ENCODE results near the gene F5. TPM values are rescaled to one million over a fixed set of nuclear protein-coding genes. Genes with fewer than 3 reads are reported as not detected.

Gene F5
- total and polyA plus RNA-seq, 2 of the 13 experiments (the other 11 are each of a cell fraction or from before 2014, with no cell fraction given) = 38.3 to 64.0 TPM

- peak; percentile 94 for TF ChIP-seq UBTF (CRISPR knock-in tag; IDR thresholded peaks at IDR 0.05)
- TF ChIP-seq ZNF362 (CRISPR knock-in tag; IDR thresholded peaks at IDR 0.05; ENCODE audit: borderline replicate concordance) = no peak
- TF ChIP-seq REPIN1 (CRISPR knock-in tag; IDR thresholded peaks at IDR 0.05; ENCODE audit: borderline replicate concordance, low read depth) = peak; percentile 50
- peak; percentile 47; the same call in 1 of the 2 replicates for TF ChIP-seq ZSCAN5A (CRISPR knock-in tag; IDR thresholded peaks at IDR 0.05; ENCODE audit: borderline replicate concordance)
- TF ChIP-seq TFDP2 (CRISPR knock-in tag; IDR thresholded peaks at IDR 0.05) = no peak
- 0 out of 2 replicates have a peak, but pooled peaks have one; percentile 64 for TF ChIP-seq MYNN (CRISPR knock-in tag; IDR thresholded peaks at IDR 0.05; ENCODE audit: low read depth)
- peak; percentile 36; the same call in 1 of the 2 replicates for TF ChIP-seq JUNB (CRISPR knock-in tag; IDR thresholded peaks at IDR 0.05; ENCODE audit: borderline replicate concordance)
- no peak for TF ChIP-seq ZFAT (CRISPR knock-in tag; conservative IDR thresholded peaks at IDR 0.05)
- peak; percentile 86; the same call in 1 of the 2 replicates for TF ChIP-seq ZNF30 (CRISPR knock-in tag; IDR thresholded peaks at IDR 0.05)
- TF ChIP-seq AGO1 (IDR thresholded peaks at IDR 0.05; ENCODE audit: low read depth, low read length, poor library complexity, severe bottlenecking) = no peak
- TF ChIP-seq NONO (IDR thresholded peaks at IDR 0.05) = no peak
- TF ChIP-seq NONO (CRISPR knock-in tag; conservative IDR thresholded peaks at IDR 0.05) = peak; percentile 87
- TF ChIP-seq HIVEP1 (CRISPR knock-in tag; IDR thresholded peaks at IDR 0.05) = peak; percentile 65
- no peak for TF ChIP-seq MZF1 (CRISPR knock-in tag; IDR thresholded peaks at IDR 0.05; ENCODE audit: borderline replicate concordance)
- no peak for TF ChIP-seq PRPF4 (IDR thresholded peaks at IDR 0.05; ENCODE audit: low read depth, low read length, poor library complexity, severe bottlenecking)
- TF ChIP-seq ZNF503 (CRISPR knock-in tag; IDR thresholded peaks at IDR 0.05) = 0 out of 2 replicates have a peak, but pooled peaks have one; percentile 55
- peak; percentile 99 for TF ChIP-seq ZNF292 (CRISPR knock-in tag; IDR thresholded peaks at IDR 0.05; ENCODE audit: borderline replicate concordance, low read depth)
- TF ChIP-seq NFYB (CRISPR knock-in tag; IDR thresholded peaks at IDR 0.05) = no peak
- peak; percentile 79 for TF ChIP-seq RCOR2 (CRISPR knock-in tag; IDR thresholded peaks at IDR 0.05)
- TF ChIP-seq ZNF547 (CRISPR knock-in tag; IDR thresholded peaks at IDR 0.05) = peak; percentile 63; the same call in 1 of the 2 replicates
Measured at GRCh38 chr1:169586395-169587255, at the start of gene F5 (continued).

All from HepG2 (cell line).